HEK293T (cell line): ENCODE results near the gene KCNJ4.
A peak's percentile ranks its signal among the peaks of the same experiment; 100 is the strongest.

Experiments used
- CTCF ChIA-PET: fragments of 350-600 bp; formaldehyde crosslinking; extraction: SDS; loops from one replicate; lab custom pipeline; 2021; ENCODE audit warnings: antibody characterized with exemption, inconsistent platforms; lab: Yijun Ruan, JAX
- POLR2A ChIA-PET: fragments of 350-600 bp; formaldehyde crosslinking; extraction: SDS; loops from one replicate; lab custom pipeline; 2020; ENCODE audit warnings: antibody characterized with exemption, inconsistent platforms; lab: Yijun Ruan, JAX
- DNase-seq: peaks from one replicate; pipeline ENCODE4 v3.0.0; 2012; ENCODE audit warnings: mixed read lengths; ENCODE audit errors: extremely low spot score
- ARNT ChIP-seq: fragments of 450-650 bp; IDR thresholded peaks from 2 replicates; pipeline ENCODE4 v1.6.1; 2017; ENCODE audit warnings: mild to moderate bottlenecking
- BHLHE40 ChIP-seq: fragments of 450-650 bp; IDR thresholded peaks from 2 replicates; pipeline ENCODE4 v1.6.1; 2016; ENCODE audit warnings: mild to moderate bottlenecking, moderate library complexity, borderline replicate concordance
- CTBP1 ChIP-seq: fragments of 450-650 bp; IDR thresholded peaks from 2 replicates; pipeline ENCODE4 v1.6.1; 2016; ENCODE audit warnings: borderline replicate concordance
- ELF4 ChIP-seq: fragments of 450-650 bp; IDR thresholded peaks from 2 replicates; pipeline ENCODE4 v1.6.1; 2017; ENCODE audit warnings: antibody characterized with exemption
- FOXA1 ChIP-seq: fragments of 450-650 bp; IDR thresholded peaks from 2 replicates; pipeline ENCODE4 v1.6.1; 2016; ENCODE audit warnings: mild to moderate bottlenecking
- FOXK2 ChIP-seq: fragments of 450-650 bp; IDR thresholded peaks from 2 replicates; pipeline ENCODE4 v1.6.1; 2016; ENCODE audit warnings: mild to moderate bottlenecking
- FOXM1 ChIP-seq: fragments of 450-650 bp; IDR thresholded peaks from 2 replicates; pipeline ENCODE4 v1.6.1; 2017; ENCODE audit warnings: mild to moderate bottlenecking, borderline replicate concordance
- HDGF ChIP-seq: fragments of 450-650 bp; IDR thresholded peaks from 2 replicates; pipeline ENCODE4 v1.6.1; 2017; ENCODE audit warnings: antibody characterized with exemption, borderline replicate concordance
- L3MBTL2 ChIP-seq: fragments of 450-650 bp; conservative IDR thresholded peaks from 2 replicates; pipeline ENCODE4 v1.6.1; 2016; ENCODE audit warnings: mild to moderate bottlenecking
- LEF1 ChIP-seq: fragments of 450-650 bp; IDR thresholded peaks from 2 replicates; pipeline ENCODE4 v1.6.1; 2017; ENCODE audit warnings: mild to moderate bottlenecking, borderline replicate concordance
- NFRKB ChIP-seq: fragments of 450-650 bp; IDR thresholded peaks from 2 replicates; pipeline ENCODE4 v1.6.1; 2016; ENCODE audit warnings: mild to moderate bottlenecking, moderate library complexity
- SP1 ChIP-seq: fragments of 450-650 bp; IDR thresholded peaks from 2 replicates; pipeline ENCODE4 v1.6.1; 2017
- SUZ12 ChIP-seq: fragments of 450-650 bp; IDR thresholded peaks from 2 replicates; pipeline ENCODE4 v1.6.1; 2016; ENCODE audit warnings: mild to moderate bottlenecking
- TARDBP ChIP-seq: fragments of 450-650 bp; IDR thresholded peaks from 2 replicates; pipeline ENCODE4 v1.6.1; 2016
- ZNF384 ChIP-seq: fragments of 450-650 bp; IDR thresholded peaks from 2 replicates; pipeline ENCODE4 v1.6.1; 2016
- TF ChIP-seq, protein P1 (sequence below): fragments of 450-650 bp; IDR thresholded peaks from 2 replicates; pipeline ENCODE4 v1.6.1; 2016

The KCNJ4 gene

GRCh38 chr22:38440747-38441350, 14.2 kb downstream of the KCNJ4 start:
- no peak for DNase-seq
- ChIA-PET CTCF (interaction anchor here (0.6 kb wide), 1 partner anchor 61 kb away, joined by 3 read pairs; no protein-coding TSS in a partner anchor), POLR2A (interaction anchor here (2.2 kb wide), 1 partner anchor 13 kb away, joined by 6 read pairs; no protein-coding TSS in a partner anchor)
- TF ChIP-seq ARNT (no peak), L3MBTL2 (no peak), FOXM1 (no peak), BHLHE40 (no peak), TARDBP (no peak), FOXK2 (no peak), HDGF (no peak), ZNF384 (no peak)
- TF ChIP-seq, protein P1, sequence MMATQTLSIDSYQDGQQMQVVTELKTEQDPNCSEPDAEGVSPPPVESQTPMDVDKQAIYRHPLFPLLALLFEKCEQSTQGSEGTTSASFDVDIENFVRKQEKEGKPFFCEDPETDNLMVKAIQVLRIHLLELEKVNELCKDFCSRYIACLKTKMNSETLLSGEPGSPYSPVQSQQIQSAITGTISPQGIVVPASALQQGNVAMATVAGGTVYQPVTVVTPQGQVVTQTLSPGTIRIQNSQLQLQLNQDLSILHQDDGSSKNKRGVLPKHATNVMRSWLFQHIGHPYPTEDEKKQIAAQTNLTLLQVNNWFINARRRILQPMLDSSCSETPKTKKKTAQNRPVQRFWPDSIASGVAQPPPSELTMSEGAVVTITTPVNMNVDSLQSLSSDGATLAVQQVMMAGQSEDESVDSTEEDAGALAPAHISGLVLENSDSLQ, result no peak

- CTCF ChIA-PET, result no interaction called here
These were observed 17.6 kb downstream of the KCNJ4 start for GRCh38 chr22:38437416-38437815.

DNA sequence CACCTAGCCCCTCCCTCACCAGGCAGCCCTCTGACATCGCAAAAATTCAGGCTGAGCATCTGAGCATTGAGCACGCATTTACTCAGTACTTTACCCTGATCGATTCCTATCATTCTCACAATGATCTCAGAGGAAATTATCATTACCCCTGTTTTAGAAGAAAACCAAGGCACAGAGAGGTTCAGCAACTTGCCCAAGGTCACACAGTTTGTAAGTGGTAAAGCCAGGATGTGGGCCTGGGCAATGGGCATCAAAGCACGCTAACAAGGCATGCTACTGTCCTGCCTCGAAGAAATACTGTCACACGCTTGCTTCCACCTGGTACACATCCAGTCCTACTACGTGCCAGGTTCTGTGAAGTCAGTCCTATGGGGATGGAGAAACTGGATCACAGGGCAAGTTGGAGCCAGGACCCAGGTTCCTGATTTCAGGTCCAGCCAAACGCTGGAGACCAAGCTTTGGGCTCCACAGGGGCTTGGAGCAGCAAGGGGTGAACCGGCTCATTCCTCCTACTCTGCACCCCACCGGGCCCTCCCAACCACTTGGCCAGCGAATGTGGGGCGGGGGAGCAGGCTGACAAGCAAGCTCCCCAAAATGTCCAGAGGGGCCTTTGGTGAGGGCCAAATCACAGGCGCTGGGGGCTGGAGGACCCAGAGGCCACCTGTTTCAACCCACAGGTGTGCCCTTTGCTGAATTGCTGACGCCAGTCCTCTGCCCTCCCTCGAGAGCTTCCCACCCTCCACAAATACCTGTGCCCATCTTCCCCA, 18.2 kb downstream of the KCNJ4 start:
- POLR2A ChIA-PET, result no interaction called here
- CTCF ChIA-PET, result interaction anchor here (1.4 kb wide), 1 partner anchor 8 kb away, joined by 6 read pairs; no protein-coding TSS in a partner anchor
- no peak for TF ChIP-seq ELF4
- TF ChIP-seq FOXA1, result no peak
- TF ChIP-seq CTBP1, result no peak
- no peak for TF ChIP-seq SP1
- TF ChIP-seq FOXK2, result no peak
- TF ChIP-seq ARNT, result no peak
- no peak for DNase-seq

More at GRCh38 chr22:38437416-38437815, 17.6 kb downstream of the KCNJ4 start:
- DNase-seq, result no peak
- TF ChIP-seq HDGF (no peak), FOXM1 (no peak), SUZ12 (no peak), FOXA1 (no peak), CTBP1 (no peak), FOXK2 (no peak), NFRKB (no peak), LEF1 (no peak), ARNT (no peak), ELF4 (no peak), SP1 (no peak), L3MBTL2 (no peak), ZNF384 (no peak), TARDBP (no peak), BHLHE40 (no peak)
- TF ChIP-seq, protein P1, result no peak
- POLR2A ChIA-PET, result no interaction called here

DNA sequence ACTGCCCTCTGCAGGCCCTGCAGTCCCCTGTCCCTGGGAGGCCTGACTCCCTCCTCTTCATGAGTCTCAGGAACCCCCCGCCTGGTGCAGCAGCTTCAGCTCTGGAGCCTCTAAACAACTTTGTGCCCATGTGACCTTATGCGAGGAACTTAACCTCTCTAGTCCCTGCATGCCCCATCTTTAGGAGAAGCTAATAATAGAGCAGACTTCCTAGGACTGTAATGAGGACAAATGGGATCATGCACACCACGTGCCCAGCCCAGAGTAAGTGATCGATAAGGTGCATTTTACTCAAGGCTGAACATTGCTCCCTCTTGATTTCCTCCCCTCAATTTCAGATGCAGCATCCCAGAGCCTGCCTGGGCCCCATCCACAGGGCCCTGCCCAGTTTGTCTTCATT, 19.0 kb downstream of the KCNJ4 start:
- DNase-seq, result no peak
- POLR2A ChIA-PET, result no interaction called here
- CTCF ChIA-PET, result interaction anchor here (1.1 to 1.4 kb wide), 2 partner anchors 9 to 23 kb away, joined by 3 to 6 read pairs; no protein-coding TSS in a partner anchor
- TF ChIP-seq ARNT (no peak), NFRKB (no peak), SP1 (no peak), FOXA1 (no peak), FOXM1 (no peak), SUZ12 (no peak), FOXK2 (no peak), HDGF (no peak), CTBP1 (no peak), LEF1 (no peak), TARDBP (no peak), ZNF384 (no peak), L3MBTL2 (no peak), ELF4 (no peak), BHLHE40 (no peak)
- TF ChIP-seq, protein P1, result no peak

- peak; percentile 80 for DNase-seq
- TF ChIP-seq HDGF (no peak), L3MBTL2 (no peak), LEF1 (no peak)
- POLR2A ChIA-PET, result interaction anchor here (0.8 to 1.0 kb wide), 2 partner anchors 11 to 28 kb away, joined by 3 to 6 read pairs; no protein-coding TSS in a partner anchor
- CTCF ChIA-PET, result interaction anchor here (0.6 to 1.6 kb wide), 9 partner anchors 10 to 152 kb away, joined by 3 to 9 read pairs (median 4); no protein-coding TSS in a partner anchor
These were observed 20.0 kb downstream of the KCNJ4 start for GRCh38 chr22:38435010-38435409.
